HepG2 (cell line): Measurements from ENCODE around the gene ALG1L2.
"Not testable (repeated sequence)": the region's sequence is repeated elsewhere in the genome, so short reads cannot be mapped to it uniquely, and the experiment has no call there.

ENCODE experiments used
- CTCF ChIP-seq: sonication (generic); formaldehyde crosslinking; IDR thresholded peaks from 2 replicates; pipeline ENCODE4 v1.5.0; 2020; ENCODE audit warnings: mild to moderate bottlenecking, missing genetic modification reagents, moderate library complexity
- E2F5 ChIP-seq: sonication (generic); formaldehyde crosslinking; conservative IDR thresholded peaks from 2 replicates; pipeline ENCODE4 v1.4.0; 2020; ENCODE audit warnings: missing genetic modification reagents
- ZNF839 ChIP-seq: sonication (generic); formaldehyde crosslinking; IDR thresholded peaks from 2 replicates; pipeline ENCODE4 v1.4.0; 2020; ENCODE audit warnings: missing genetic modification reagents, mild to moderate bottlenecking, borderline replicate concordance

GRCh38 chr3:130094491-130094941 is 12.9 kb downstream of the ALG1L2 start:
- not testable (repeated sequence) for TF ChIP-seq CTCF; E2F5; ZNF839 (CRISPR knock-in tag)
